Measurements from ENCODE around the gene IQSEC1. TPM values are rescaled to one million over a fixed set of nuclear protein-coding genes. Genes with fewer than 3 reads are reported as not detected.

Gene IQSEC1
- polyA plus RNA-seq, 1 donor (not counting 4 experiments of a cell fraction or from before 2014, with no cell fraction given) = 2.8 TPM

GRCh38 chr3:12914088-12914487, 159.1 kb downstream of the IQSEC1 start:
- H2AFZ ChIP-seq (ENCODE audit: control insufficient read depth, low read length) = no peak overlapping the region
- DNase-seq (ENCODE audit: low read depth, low spot score) (no peak), FAIRE-seq (no peak)
- no peak overlapping the region for H3K9ac ChIP-seq (ENCODE audit: control insufficient read depth, extremely low read depth, insufficient read depth, low read length)
- H3K27ac ChIP-seq (ENCODE audit: control insufficient read depth, insufficient read depth, low read length) = no peak overlapping the region
- dilution Hi-C loops (cut with MboI; ENCODE audit: extremely low pct_ligation_motif_present, low sequenced_read_pairs) = no loop called here
- H3K79me2 ChIP-seq (ENCODE audit: control insufficient read depth, insufficient read depth, low read length) = no peaks in the 10 kb centered on the region
- no peaks in the 10 kb centered on the region for H3K27me3 ChIP-seq (ENCODE audit: control insufficient read depth, extremely low read depth, insufficient read depth, low read length)
- no peaks in the 10 kb centered on the region for H3K4me1 ChIP-seq (ENCODE audit: control insufficient read depth, extremely low read depth, insufficient read depth, low read length)
- no peaks in the 10 kb centered on the region for H3K9me1 ChIP-seq (ENCODE audit: control insufficient read depth, extremely low read depth, insufficient read depth, low read length)
- H3K36me3 ChIP-seq (ENCODE audit: control insufficient read depth in 2 of 2, extremely low read depth in 1 of 2, insufficient read depth in 2 of 2, low read length in 2 of 2) = peaks cover 10 to 29% of the 10 kb centered on the region in 2 experiments
- TF ChIP-seq CTCF (optimal IDR thresholded peaks at IDR 0.05 in 1 of 3, IDR thresholded peaks at IDR 0.05 in 1 of 3, conservative IDR thresholded peaks at IDR 0.05 in 1 of 3; ENCODE audit: extremely low read depth in 1 of 3, insufficient read depth in 2 of 3, low read length in 3 of 3) (no peak), EZH2 (IDR thresholded peaks at IDR 0.05; ENCODE audit: low read length) (no peak)
- no peak overlapping the region for H3K4me2 ChIP-seq (ENCODE audit: control insufficient read depth, extremely low read depth, insufficient read depth, low read depth, low read length)
- H3K9me3 ChIP-seq (ENCODE audit: control insufficient read depth, low read depth, low read length) = no peaks in the 10 kb centered on the region
- H3K4me3 ChIP-seq (ENCODE audit: control insufficient read depth in 2 of 3, extremely low read depth in 1 of 3, insufficient read depth in 2 of 3, low read depth in 1 of 3, low read length in 3 of 3) = no peak overlapping the region
- H4K20me1 ChIP-seq (ENCODE audit: control insufficient read depth, extremely low read depth, insufficient read depth, low read length) = no peaks in the 10 kb centered on the region

GRCh38 chr3:12911881-12912415, 161.3 kb downstream of the IQSEC1 start:
- no peaks in the 10 kb centered on the region for H3K4me1 ChIP-seq (ENCODE audit: control insufficient read depth, extremely low read depth, insufficient read depth, low read length)
- no peaks in the 10 kb centered on the region for H3K9me1 ChIP-seq (ENCODE audit: control insufficient read depth, extremely low read depth, insufficient read depth, low read length)
- FAIRE-seq (no peak), DNase-seq (ENCODE audit: low read depth, low spot score) (no peak)
- peaks cover 10 to 36% of the 10 kb centered on the region in 2 experiments for H3K36me3 ChIP-seq (ENCODE audit: control insufficient read depth in 2 of 2, extremely low read depth in 1 of 2, insufficient read depth in 2 of 2, low read length in 2 of 2)
- no peaks in the 10 kb centered on the region for H3K27me3 ChIP-seq (ENCODE audit: control insufficient read depth, extremely low read depth, insufficient read depth, low read length)
- dilution Hi-C loops (cut with MboI; ENCODE audit: extremely low pct_ligation_motif_present, low sequenced_read_pairs) = no loop called here
- no peak overlapping the region for H3K4me3 ChIP-seq (ENCODE audit: control insufficient read depth in 2 of 3, extremely low read depth in 1 of 3, insufficient read depth in 2 of 3, low read depth in 1 of 3, low read length in 3 of 3)
- no peak overlapping the region for H3K4me2 ChIP-seq (ENCODE audit: control insufficient read depth, extremely low read depth, insufficient read depth, low read depth, low read length)
- H3K27ac ChIP-seq (ENCODE audit: control insufficient read depth, insufficient read depth, low read length) = no peak overlapping the region
- no peak overlapping the region for H3K9ac ChIP-seq (ENCODE audit: control insufficient read depth, extremely low read depth, insufficient read depth, low read length)
- no peaks in the 10 kb centered on the region for H3K9me3 ChIP-seq (ENCODE audit: control insufficient read depth, low read depth, low read length)
- H3K79me2 ChIP-seq (ENCODE audit: control insufficient read depth, insufficient read depth, low read length) = no peaks in the 10 kb centered on the region
- H2AFZ ChIP-seq (ENCODE audit: control insufficient read depth, low read length) = no peak overlapping the region
- no peaks in the 10 kb centered on the region for H4K20me1 ChIP-seq (ENCODE audit: control insufficient read depth, extremely low read depth, insufficient read depth, low read length)
- TF ChIP-seq EZH2 (IDR thresholded peaks at IDR 0.05; ENCODE audit: low read length) = no peak
- no peak for TF ChIP-seq CTCF (optimal IDR thresholded peaks at IDR 0.05 in 1 of 3, IDR thresholded peaks at IDR 0.05 in 1 of 3, conservative IDR thresholded peaks at IDR 0.05 in 1 of 3; ENCODE audit: extremely low read depth in 1 of 3, insufficient read depth in 2 of 3, low read length in 3 of 3)
